GM21528 (cell line): ENCODE measurements around the gene DCLK1.

Experiments used
- ATAC-seq: cut with Tn5 transposase; IDR thresholded peaks from one replicate; pipeline ENCODE4 v1.9.1; 2021; ENCODE audit warnings: mild to moderate bottlenecking, moderate library complexity; ENCODE audit not compliant: unreplicated experiment, low FRiP score

DCLK1 gene

GRCh38 chr13:35882722-35883497 is 248.3 kb downstream of the DCLK1 start:
- ATAC-seq, result no peak

DNA sequence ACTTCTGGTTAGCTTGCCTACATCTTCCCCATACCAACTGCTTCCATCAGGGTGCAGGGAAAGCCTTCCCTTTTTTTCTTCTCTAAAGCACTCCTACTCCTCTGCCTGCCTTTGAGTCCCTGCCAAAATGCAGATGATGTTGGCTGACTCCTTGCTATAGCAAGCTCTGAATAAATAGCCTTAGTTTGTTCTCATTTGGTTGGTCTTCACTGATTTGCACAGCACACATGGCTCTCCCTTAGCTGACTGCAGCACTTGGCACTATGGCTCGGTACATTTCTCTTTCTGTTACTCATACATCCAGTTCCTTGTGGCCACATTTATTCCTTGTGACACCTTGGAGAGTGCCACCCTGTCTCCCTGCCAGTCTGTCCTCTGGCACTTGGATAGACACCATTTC is 249.8 kb downstream of the DCLK1 start:
- ATAC-seq, result no peak

- no peak for ATAC-seq
These were observed 252.1 kb downstream of the DCLK1 start for GRCh38 chr13:35879111-35879510.

- ATAC-seq, result no peak
These were observed 254.6 kb downstream of the DCLK1 start for GRCh38 chr13:35876601-35877000.

- no peak for ATAC-seq
These were observed 256.5 kb downstream of the DCLK1 start for GRCh38 chr13:35874704-35875103.

GRCh38 chr13:35872369-35872768 is 258.8 kb downstream of the DCLK1 start:
- no peak for ATAC-seq

DNA sequence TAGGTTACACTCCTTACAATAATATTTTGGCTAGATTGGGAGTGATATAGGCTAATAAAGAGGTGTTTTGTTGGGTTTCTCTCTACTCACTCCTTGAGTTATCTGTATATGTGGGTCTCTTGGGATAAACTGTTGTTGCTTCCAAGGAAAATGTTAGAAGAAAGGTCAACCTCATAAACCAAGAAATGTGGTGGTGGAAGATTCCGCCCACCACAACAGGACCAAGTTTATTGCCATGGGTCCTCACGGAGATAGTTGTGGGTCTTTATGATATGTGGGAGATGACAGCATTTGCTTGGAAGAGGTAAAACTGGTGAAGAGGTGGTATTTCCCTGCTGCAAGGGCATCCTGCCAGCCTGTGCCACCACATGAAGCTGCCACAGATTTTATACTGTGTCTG is 259.6 kb downstream of the DCLK1 start:
- ATAC-seq, result no peak

GRCh38 chr13:35866801-35867200 is 264.4 kb downstream of the DCLK1 start:
- ATAC-seq, result no peak

- ATAC-seq, result no peak
These were observed 265.6 kb downstream of the DCLK1 start for GRCh38 chr13:35865341-35866240.

GRCh38 chr13:35860661-35861060 is 270.5 kb downstream of the DCLK1 start:
- no peak for ATAC-seq

- ATAC-seq, result no peak
These were observed 271.2 kb downstream of the DCLK1 start for GRCh38 chr13:35859981-35860380.

GRCh38 chr13:35858665-35859064 is 272.5 kb downstream of the DCLK1 start:
- no peak for ATAC-seq

GRCh38 chr13:35857769-35858168 is 273.4 kb downstream of the DCLK1 start:
- ATAC-seq, result no peak

- no peak for ATAC-seq
These were observed 274.3 kb downstream of the DCLK1 start for GRCh38 chr13:35856721-35857364.

- no peak for ATAC-seq
These were observed 275.1 kb downstream of the DCLK1 start for GRCh38 chr13:35856084-35856483.

- ATAC-seq, result no peak
These were observed 275.6 kb downstream of the DCLK1 start for GRCh38 chr13:35855531-35856019.

DNA sequence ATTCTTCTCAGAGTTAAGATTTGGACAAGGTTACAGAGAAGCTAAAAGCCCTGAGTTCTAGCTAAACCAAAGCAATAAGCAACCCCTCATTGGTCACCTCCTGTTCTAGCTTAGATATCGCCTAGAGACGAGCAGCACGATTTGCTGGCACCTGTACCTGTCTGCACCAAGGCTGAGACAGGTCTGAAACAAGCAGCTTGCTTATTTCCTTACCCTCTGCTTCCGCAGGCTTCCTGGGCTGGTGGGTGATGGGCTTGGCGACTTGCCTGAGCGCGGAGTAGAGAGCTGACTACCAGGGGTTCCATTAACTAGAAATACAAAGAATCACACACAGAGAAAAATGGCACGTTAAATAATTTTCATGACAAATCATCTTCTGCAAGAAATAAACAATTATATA is 276.9 kb downstream of the DCLK1 start:
- ATAC-seq, result no peak

GRCh38 chr13:35851881-35852280 is 279.3 kb downstream of the DCLK1 start:
- no peak for ATAC-seq

DNA sequence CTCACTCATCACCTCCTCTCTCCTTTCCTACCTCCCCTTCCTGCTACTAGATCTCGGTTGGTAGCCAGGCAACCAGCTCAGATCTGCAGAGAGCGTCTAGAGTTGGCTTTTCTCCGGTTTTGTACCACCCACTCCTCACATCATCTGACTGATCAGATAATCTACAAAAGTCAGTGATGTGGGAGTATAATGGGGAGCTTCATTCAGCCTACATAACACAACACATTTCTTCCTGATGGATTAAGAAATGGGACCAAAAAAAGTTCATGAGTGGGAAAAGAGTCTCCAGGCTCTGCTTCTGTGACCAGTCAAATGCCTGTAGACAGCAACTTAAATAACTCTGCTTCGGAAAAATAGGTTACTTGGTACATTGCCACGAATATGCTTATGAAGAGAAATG is 279.8 kb downstream of the DCLK1 start:
- ATAC-seq, result no peak

DNA sequence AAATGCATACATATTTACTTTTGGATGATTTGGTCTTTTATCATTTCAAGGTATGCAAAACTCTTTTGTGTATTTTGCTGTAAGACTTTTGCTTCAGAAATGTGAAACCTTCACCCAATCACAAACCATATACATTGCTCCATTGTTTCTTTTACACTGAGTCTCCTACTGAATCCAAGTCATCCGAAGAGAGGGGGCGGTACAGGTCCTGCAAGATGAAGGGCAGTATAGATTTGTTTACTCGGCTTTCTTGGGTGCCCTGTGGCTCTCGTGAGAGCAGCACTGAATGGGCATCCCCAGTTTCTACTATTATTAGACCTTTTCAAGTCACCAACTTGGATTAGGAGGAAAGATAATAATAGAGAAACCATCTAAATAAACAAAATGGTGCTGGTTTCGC is 280.6 kb downstream of the DCLK1 start:
- ATAC-seq, result no peak

DNA sequence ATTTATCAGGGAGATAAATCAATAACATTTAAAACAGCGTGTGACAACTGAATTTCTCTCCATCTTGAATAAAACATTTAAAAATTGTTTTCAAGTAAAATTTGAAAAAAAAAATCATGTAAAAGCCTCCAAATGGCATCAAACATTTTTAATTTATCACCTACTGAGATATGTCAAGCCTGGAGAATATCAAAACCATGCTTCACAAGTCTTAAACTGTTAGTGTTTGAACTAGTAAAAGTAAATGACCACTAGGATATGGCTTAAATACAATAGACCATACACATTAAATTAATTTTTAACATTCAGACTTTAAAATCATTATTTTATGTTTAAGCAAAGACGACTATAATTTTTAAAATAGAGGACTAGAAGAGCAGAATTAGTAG is 281.9 kb downstream of the DCLK1 start:
- ATAC-seq, result no peak
